Daoy (cell line): ENCODE measurements around the gene SERF1A. TPM values are rescaled to one million over a fixed set of nuclear protein-coding genes. Genes with fewer than 3 reads are reported as not detected.
"Not testable (repeated sequence)": the region's sequence is repeated elsewhere in the genome, so short reads cannot be mapped to it uniquely, and the experiment has no call there.

Source experiments
- DNase-seq: peaks from one replicate; pipeline ENCODE4 v3.0.0-alpha.2; 2015; ENCODE audit warnings: low read depth
- total RNA-seq: library from RNA; depleted of rRNA; stranded (reverse); fragments of >200 nt; shearing (Covaris generic); gene quantifications from 2 replicates; pipeline ENCODE4 v1.2.3, GENCODE V29; 2014; rRNA removed

SERF1A gene
- 10.2 and 13.2 TPM in 2 replicates for total RNA-seq

GRCh38 chr5:70900533-70901271 lies at the start of gene SERF1A:
Gene SERF1A, plus strand, starts transcription at chr5:70900669. Its CDS starts 201 bp downstream, at chr5:70900870.
- not testable (repeated sequence) for DNase-seq

GRCh38 chr5:70866778-70867177 lies 33.7 kb upstream of the SERF1A start:
- not testable (repeated sequence) for DNase-seq

- DNase-seq = not testable (repeated sequence)
Measured at GRCh38 chr5:70870626-70871025, 29.8 kb upstream of the SERF1A start.

DNA sequence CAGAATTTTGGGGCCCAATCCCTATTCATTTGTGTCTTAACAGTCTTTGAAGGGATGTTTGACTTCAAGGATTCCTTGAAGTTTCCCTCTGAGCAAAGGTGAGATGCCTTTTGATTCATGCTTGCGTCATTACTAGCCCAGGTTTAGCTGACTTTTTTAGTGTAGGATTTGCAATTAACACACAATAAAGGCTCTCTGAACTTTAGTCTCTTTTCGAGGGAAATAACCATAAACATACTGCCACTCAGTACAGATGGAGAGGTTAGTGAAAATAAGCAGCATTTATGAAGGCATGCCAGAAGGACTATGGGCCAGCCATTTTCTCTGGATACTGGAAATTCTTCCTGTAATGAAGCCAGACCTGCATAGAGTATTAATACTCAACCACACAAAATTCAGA lies 4.4 kb upstream of the SERF1A start:
- DNase-seq = not testable (repeated sequence)

DNA sequence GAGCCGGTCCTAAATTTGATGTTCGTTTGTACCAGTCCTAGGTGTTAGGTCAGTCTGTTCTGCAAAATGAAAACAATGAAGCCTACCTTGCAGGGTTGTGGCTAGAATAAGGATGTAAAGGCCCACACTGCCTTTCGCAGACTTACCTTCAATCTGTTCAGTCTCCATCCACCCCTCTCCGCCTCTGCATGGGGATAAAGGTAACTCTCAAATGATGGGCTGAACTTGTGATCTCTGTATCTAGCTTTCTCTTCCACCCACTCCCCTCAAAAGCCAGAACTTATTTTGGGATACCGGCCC lies 753 bp downstream of the SERF1A start:
- DNase-seq = not testable (repeated sequence)

DNA sequence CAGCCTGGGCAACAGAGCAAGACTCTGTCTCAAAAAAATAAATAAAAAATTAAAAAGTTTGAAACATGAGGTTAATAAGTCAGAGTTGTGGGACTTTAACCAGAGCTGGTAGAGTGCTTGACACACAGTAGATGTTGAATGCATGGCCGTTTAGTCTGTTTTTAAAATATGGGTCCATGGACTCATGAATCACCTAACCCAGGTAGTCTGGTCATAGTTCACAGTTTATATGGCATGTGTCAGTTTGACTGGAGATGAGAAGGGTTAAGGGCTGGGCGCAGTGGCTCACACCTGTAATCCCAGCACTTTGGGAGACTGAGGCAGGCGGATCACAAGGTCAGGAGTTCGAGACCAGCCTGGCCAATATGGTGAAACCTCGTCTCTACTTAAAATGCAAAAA lies 6.2 kb downstream of the SERF1A start:
- DNase-seq = not testable (repeated sequence)

DNA sequence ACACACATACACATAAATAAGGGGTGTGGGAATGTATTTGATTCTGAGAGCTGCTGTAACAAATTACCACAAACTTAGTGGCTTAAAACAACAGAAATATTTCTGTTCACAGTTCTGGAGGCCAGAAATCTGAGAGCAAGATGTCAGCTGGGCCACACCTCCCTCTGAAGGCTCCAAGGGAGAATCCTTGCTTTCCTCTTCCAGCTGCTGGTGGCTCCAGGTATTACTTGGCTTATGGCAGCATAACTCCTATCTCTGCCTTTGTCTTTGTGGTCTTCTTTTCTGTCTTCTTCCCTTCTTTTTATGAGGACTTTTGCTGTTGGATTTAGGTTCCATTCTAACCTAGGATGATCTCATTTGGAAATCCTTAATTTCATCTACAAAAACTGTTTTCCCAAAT lies 16.4 kb downstream of the SERF1A start:
- not testable (repeated sequence) for DNase-seq

- DNase-seq = not testable (repeated sequence)
Measured at GRCh38 chr5:70925211-70925562, 24.7 kb downstream of the SERF1A start.

DNA sequence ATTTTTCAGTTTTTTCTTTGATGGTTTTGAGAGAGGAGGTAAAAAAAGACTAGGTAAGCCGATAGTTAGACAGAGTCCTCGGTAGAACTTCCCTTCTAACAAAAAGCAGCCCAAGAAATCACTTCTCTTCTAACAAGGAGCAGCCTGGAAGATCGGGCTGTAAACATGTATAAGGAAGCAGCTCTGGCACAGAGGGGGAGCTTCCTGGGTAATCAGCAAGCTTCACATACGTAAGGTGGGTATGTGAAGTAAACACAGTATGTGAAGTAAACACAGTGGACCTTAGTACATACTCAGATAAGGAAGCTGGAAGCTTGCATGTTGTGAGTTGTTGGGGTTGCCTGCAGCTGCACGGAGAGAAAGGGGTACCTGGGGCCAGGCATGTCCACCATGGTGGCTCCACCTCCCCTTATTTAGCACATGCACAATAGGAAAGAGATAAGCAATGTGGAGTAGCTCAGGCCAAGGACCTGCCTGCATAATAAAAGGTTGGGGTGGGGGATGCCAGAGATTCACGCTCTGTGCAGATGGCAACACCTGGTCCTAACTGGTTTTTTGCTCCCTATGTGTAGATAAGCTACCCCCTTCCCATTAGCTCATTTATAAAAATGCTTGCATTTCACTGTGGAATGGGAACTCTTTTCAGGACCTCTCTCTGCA lies 31.4 kb downstream of the SERF1A start:
- not testable (repeated sequence) for DNase-seq

DNA sequence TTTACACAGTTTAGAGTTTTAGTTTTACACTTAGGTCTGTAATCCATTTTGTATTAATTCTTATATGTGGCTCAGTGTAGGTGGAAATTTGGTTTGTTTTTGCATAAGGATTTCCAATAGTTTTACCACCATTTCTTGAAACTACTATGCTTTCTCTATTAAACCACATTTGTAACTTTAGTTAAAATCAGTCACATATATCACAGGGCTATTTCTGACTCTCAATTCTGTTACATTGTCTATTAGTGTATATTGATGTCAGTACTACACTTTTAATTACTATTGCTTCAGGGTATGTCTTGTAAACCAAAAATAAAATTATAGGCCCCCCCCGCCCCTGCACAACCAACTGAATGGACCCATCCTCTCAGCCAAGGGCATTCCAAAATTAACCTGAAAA lies 32.1 kb downstream of the SERF1A start:
- not testable (repeated sequence) for DNase-seq

DNA sequence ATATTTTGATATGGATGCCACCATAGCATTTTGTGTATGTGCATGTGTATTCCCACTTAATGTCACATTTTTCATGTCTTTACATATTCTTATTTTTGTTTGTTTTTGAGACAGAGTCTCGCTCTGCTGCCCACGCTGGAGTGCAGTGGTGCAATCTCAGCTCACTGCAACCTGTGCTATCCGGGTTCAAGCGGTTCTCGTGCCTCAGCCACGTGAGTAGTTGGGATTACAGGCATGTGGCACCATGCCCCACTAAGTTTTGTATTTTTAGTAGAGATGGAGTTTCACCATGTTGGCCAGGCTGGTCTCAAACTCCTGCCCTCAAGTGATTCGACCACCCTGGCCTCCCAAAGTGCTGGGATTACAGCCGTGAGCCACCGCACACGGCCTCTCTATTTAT lies 52.6 kb downstream of the SERF1A start:
- DNase-seq = not testable (repeated sequence)

Other genes starting within 250 kb of the SERF1A start
- gene SMN1, start 24.4 kb downstream of the SERF1A start, total RNA-seq = 76.2 and 139 TPM in 2 replicates
- 0.57 and 1.9 TPM in 2 replicates for gene NAIP, start 124.7 kb downstream of the SERF1A start, total RNA-seq
- gene GTF2H2, start 167.0 kb downstream of the SERF1A start, total RNA-seq = 92.0 and 158 TPM in 2 replicates